ENCODE data around the gene EIF4G3. TPM values are rescaled to one million over a fixed set of nuclear protein-coding genes. Genes with fewer than 3 reads are reported as not detected.
"Not testable (repeated sequence)": the region's sequence is repeated elsewhere in the genome, so short reads cannot be mapped to it uniquely, and the experiment has no call there.

The EIF4G3 gene
- total RNA-seq, 1 donor from 2014 or later: 39.3 TPM

DNA sequence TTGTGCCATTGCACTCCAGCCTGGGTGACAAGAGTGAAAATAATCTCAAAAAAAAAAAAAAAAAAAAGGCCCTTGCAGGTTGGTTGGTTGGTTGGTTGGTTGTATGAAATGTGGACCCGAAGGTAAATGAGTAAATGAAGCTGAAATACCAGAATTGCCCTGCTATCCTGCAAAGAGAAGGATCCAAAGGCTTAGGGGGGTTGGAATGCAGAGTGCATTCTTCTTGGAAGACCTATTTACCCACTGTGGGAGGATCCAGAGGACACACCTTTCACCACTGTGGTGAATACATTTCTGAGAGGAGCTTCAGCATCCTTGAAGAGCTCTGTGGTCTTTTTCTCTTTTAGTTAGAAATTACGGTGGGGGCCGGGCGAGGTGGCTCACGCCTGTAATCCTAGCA is 28.7 kb upstream of the EIF4G3 start:
- intact Hi-C loops (cut with DNase I): no loop called here
- H3K36me3 ChIP-seq: no peaks in the 10 kb centered on the region
- no peaks in the 10 kb centered on the region for H3K4me1 ChIP-seq
- no peak overlapping the region for H3K4me3 ChIP-seq
- H3K9me3 ChIP-seq: no peaks in the 10 kb centered on the region
- no peak for DNase-seq (ENCODE audit: extremely low spot score in 2 of 2)
- no peak for TF ChIP-seq POLR2AphosphoS5 (IDR thresholded peaks at IDR 0.05; ENCODE audit: insufficient read depth in 1 of 2, low read depth in 1 of 2)
- no peak for TF ChIP-seq POLR2A (IDR thresholded peaks at IDR 0.05)
- no peak for TF ChIP-seq CTCF (IDR thresholded peaks at IDR 0.05)
- no peak overlapping the region for H3K27ac ChIP-seq
- H3K27me3 ChIP-seq: no peaks in the 10 kb centered on the region

GRCh38 chr1:21201650-21202049 is 25.0 kb upstream of the EIF4G3 start:
- DNase-seq (ENCODE audit: extremely low spot score in 2 of 2): no peak
- H3K27ac ChIP-seq: no peak overlapping the region
- no peaks in the 10 kb centered on the region for H3K27me3 ChIP-seq
- no peak overlapping the region for H3K4me3 ChIP-seq
- no peaks in the 10 kb centered on the region for H3K36me3 ChIP-seq
- H3K9me3 ChIP-seq: no peaks in the 10 kb centered on the region
- TF ChIP-seq POLR2A (IDR thresholded peaks at IDR 0.05) (no peak), POLR2AphosphoS5 (IDR thresholded peaks at IDR 0.05; ENCODE audit: insufficient read depth in 1 of 2, low read depth in 1 of 2) (no peak), CTCF (IDR thresholded peaks at IDR 0.05) (no peak)
- intact Hi-C loops (cut with DNase I): no loop called here
- no peaks in the 10 kb centered on the region for H3K4me1 ChIP-seq

DNA sequence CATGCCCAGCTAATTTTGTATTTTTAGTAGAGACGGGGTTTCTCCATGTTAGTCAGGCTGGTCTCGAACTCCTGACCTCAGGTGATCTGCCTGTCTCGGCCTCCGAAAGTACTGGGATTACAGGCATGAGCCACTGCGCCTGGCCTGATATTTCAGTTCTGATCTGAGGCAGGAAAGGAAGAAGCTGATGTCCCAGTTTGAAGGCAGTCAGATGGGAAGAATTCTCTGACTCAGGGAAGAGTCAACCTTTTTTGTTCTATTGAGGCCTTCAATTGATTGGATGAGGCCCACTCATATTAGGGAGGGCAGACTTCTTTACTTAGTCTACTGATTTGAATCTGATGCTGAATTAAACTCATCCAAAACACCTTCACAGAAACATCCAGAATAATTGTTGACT is 24.5 kb upstream of the EIF4G3 start:
- H3K9me3 ChIP-seq; H3K4me1 ChIP-seq; H3K27me3 ChIP-seq; intact Hi-C loops (cut with DNase I); H3K4me3 ChIP-seq; H3K36me3 ChIP-seq; DNase-seq (ENCODE audit: extremely low spot score in 2 of 2); H3K27ac ChIP-seq: not testable (repeated sequence)

GRCh38 chr1:21200767-21201166 is 24.1 kb upstream of the EIF4G3 start:
- Histone ChIP-seq H3K4me3 (no peak overlapping the region), H3K27ac (no peak overlapping the region), H3K9me3 (no peaks in the 10 kb centered on the region), H3K27me3 (no peaks in the 10 kb centered on the region), H3K36me3 (no peaks in the 10 kb centered on the region), H3K4me1 (no peaks in the 10 kb centered on the region)
- no peak for DNase-seq (ENCODE audit: extremely low spot score in 2 of 2)
- intact Hi-C loops (cut with DNase I): no loop called here
- no peak for TF ChIP-seq CTCF (IDR thresholded peaks at IDR 0.05)
- no peak for TF ChIP-seq POLR2AphosphoS5 (IDR thresholded peaks at IDR 0.05; ENCODE audit: insufficient read depth in 1 of 2, low read depth in 1 of 2)
- TF ChIP-seq POLR2A (IDR thresholded peaks at IDR 0.05): no peak

GRCh38 chr1:21198929-21199328 is 22.2 kb upstream of the EIF4G3 start:
- TF ChIP-seq CTCF (IDR thresholded peaks at IDR 0.05) (no peak), POLR2AphosphoS5 (IDR thresholded peaks at IDR 0.05; ENCODE audit: insufficient read depth in 1 of 2, low read depth in 1 of 2) (no peak), POLR2A (IDR thresholded peaks at IDR 0.05) (no peak)
- Histone ChIP-seq H3K27ac (no peak overlapping the region), H3K36me3 (no peaks in the 10 kb centered on the region), H3K27me3 (no peaks in the 10 kb centered on the region), H3K9me3 (no peaks in the 10 kb centered on the region), H3K4me3 (no peak overlapping the region), H3K4me1 (no peaks in the 10 kb centered on the region)
- intact Hi-C loops (cut with DNase I): loop anchor here (10.0 kb wide), 1 partner anchor 214 kb away; no protein-coding TSS in a partner anchor
- no peak for DNase-seq (ENCODE audit: extremely low spot score in 2 of 2)

GRCh38 chr1:21192871-21193270 is 16.2 kb upstream of the EIF4G3 start:
- TF ChIP-seq POLR2AphosphoS5 (IDR thresholded peaks at IDR 0.05; ENCODE audit: insufficient read depth in 1 of 2, low read depth in 1 of 2) (no peak), POLR2A (IDR thresholded peaks at IDR 0.05) (no peak), CTCF (IDR thresholded peaks at IDR 0.05) (no peak)

More at GRCh38 chr1:21192871-21193270, 16.2 kb upstream of the EIF4G3 start:
- Histone ChIP-seq H3K27ac (no peak overlapping the region), H3K4me1 (no peaks in the 10 kb centered on the region), H3K9me3 (no peaks in the 10 kb centered on the region), H3K27me3 (no peaks in the 10 kb centered on the region), H3K36me3 (no peaks in the 10 kb centered on the region), H3K4me3 (no peak overlapping the region)
- intact Hi-C loops (cut with DNase I): loop anchor here (5.0 to 10.0 kb wide), 2 partner anchors 208 to 991 kb away; no protein-coding TSS in a partner anchor
- DNase-seq (ENCODE audit: extremely low spot score in 2 of 2): no peak
